ENCODE measurements around the gene MTA3.

DNA sequence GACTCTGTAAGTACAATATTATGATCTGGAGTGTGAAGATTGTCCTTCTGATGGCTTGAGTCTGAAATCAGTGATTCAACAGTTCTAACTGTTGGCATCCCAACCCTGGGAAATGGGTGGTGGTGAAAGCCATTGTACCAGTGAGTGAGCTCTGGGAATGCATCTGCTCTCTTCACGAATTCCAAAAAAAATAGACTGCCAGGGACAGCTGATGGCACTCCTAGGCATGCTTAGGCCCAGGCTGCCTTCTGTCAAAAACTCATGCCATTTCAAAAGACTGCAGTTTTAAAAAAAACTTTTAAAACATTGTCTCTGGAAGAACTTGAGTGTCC lies 175.2 kb downstream of the MTA3 start:
- TF ChIP-seq, protein P1, sequence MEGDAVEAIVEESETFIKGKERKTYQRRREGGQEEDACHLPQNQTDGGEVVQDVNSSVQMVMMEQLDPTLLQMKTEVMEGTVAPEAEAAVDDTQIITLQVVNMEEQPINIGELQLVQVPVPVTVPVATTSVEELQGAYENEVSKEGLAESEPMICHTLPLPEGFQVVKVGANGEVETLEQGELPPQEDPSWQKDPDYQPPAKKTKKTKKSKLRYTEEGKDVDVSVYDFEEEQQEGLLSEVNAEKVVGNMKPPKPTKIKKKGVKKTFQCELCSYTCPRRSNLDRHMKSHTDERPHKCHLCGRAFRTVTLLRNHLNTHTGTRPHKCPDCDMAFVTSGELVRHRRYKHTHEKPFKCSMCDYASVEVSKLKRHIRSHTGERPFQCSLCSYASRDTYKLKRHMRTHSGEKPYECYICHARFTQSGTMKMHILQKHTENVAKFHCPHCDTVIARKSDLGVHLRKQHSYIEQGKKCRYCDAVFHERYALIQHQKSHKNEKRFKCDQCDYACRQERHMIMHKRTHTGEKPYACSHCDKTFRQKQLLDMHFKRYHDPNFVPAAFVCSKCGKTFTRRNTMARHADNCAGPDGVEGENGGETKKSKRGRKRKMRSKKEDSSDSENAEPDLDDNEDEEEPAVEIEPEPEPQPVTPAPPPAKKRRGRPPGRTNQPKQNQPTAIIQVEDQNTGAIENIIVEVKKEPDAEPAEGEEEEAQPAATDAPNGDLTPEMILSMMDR (conservative IDR thresholded peaks at IDR 0.05; ENCODE audit: low read length): no peak
- TF ChIP-seq EZH2phosphoT487 (IDR thresholded peaks at IDR 0.05; ENCODE audit: borderline replicate concordance): no peak

All from Loucy (cell line).